ENCODE results near the gene ZFP57. TPM values are rescaled to one million over a fixed set of nuclear protein-coding genes. Genes with fewer than 3 reads are reported as not detected.
A peak's percentile ranks its signal among the peaks of the same experiment; 100 is the strongest.

Gene ZFP57
- total RNA-seq, 4 donors from 2014 or later, result 0.23 to 6.2 (median 1.2) TPM; not detected in 1

GRCh38 chr6:29647927-29648642, 32.9 kb downstream of the ZFP57 start:
- TF ChIP-seq CTCF (IDR thresholded peaks at IDR 0.05) (peak; percentile 27 to 60 (median 38)), POLR2AphosphoS5 (IDR thresholded peaks at IDR 0.05) (no peak)
- no peak overlapping the region for H3K27ac ChIP-seq (replicated peaks in 1 of 4)
- H3K36me3 ChIP-seq, result no peaks in the 10 kb centered on the region
- no peaks in the 10 kb centered on the region for H3K27me3 ChIP-seq
- intact Hi-C loops (cut with DNase I), result no loop called here
- WGBS, result 89% methylated on average over 23 of the region's 23 CpGs
- H3K9me3 ChIP-seq, result no peaks in the 10 kb centered on the region
- H3K4me3 ChIP-seq, result no peak overlapping the region
- H3K4me1 ChIP-seq, result peaks cover 4 to 15% (median 11%) of the 10 kb centered on the region in 4 donors
- DNase-seq (ENCODE audit: extremely low spot score), result no peak

- Histone ChIP-seq H3K27me3 (no peaks in the 10 kb centered on the region), H3K36me3 (no peaks in the 10 kb centered on the region), H3K4me1 (no peaks in the 10 kb centered on the region), H3K9me3 (no peaks in the 10 kb centered on the region), H3K4me3 (no peak overlapping the region), H3K27ac (replicated peaks in 1 of 4) (no peak overlapping the region)
- 50% methylated on average over 3 of the region's 3 CpGs for WGBS
- DNase-seq (ENCODE audit: extremely low spot score), result no peak
- TF ChIP-seq CTCF (IDR thresholded peaks at IDR 0.05), result no peak
- TF ChIP-seq POLR2A (IDR thresholded peaks at IDR 0.05; ENCODE audit: low read depth), result no peak
- intact Hi-C loops (cut with DNase I), result no loop called here
Observed at GRCh38 chr6:29641430-29642148, 39.4 kb downstream of the ZFP57 start.

- Histone ChIP-seq H3K4me1 (peaks cover 4 to 15% (median 9%) of the 10 kb centered on the region in 4 donors), H3K36me3 (no peaks in the 10 kb centered on the region), H3K4me3 (no peak overlapping the region), H3K27ac (replicated peaks in 1 of 4) (no peak overlapping the region), H3K27me3 (no peaks in the 10 kb centered on the region), H3K9me3 (no peaks in the 10 kb centered on the region)
- WGBS, result 85% methylated on average over 9 of the region's 9 CpGs
- intact Hi-C loops (cut with DNase I), result no loop called here
- TF ChIP-seq POLR2AphosphoS5 (IDR thresholded peaks at IDR 0.05) (no peak), EP300 (IDR thresholded peaks at IDR 0.05) (no peak), POLR2A (IDR thresholded peaks at IDR 0.05; ENCODE audit: low read depth) (no peak), CTCF (IDR thresholded peaks at IDR 0.05) (no peak)
- no peak for DNase-seq (ENCODE audit: extremely low spot score)
Observed at GRCh38 chr6:29637247-29637646, 43.7 kb downstream of the ZFP57 start.

- WGBS, result 5% methylated on average over 9 of the region's 9 CpGs
- intact Hi-C loops (cut with DNase I), result no loop called here
- H3K4me3 ChIP-seq, result peak overlapping the region; percentile 73 to 96 (median 86)
- H3K4me1 ChIP-seq, result peaks cover 24 to 48% (median 35%) of the 10 kb centered on the region in 4 donors
- TF ChIP-seq POLR2AphosphoS5 (IDR thresholded peaks at IDR 0.05), result no peak
- TF ChIP-seq CTCF (IDR thresholded peaks at IDR 0.05), result no peak
- TF ChIP-seq POLR2A (IDR thresholded peaks at IDR 0.05; ENCODE audit: low read depth), result no peak
- no peak for TF ChIP-seq EP300 (IDR thresholded peaks at IDR 0.05)
- H3K36me3 ChIP-seq, result peaks cover 0 to 7% (median 0%) of the 10 kb centered on the region in 4 donors
- H3K9me3 ChIP-seq, result no peaks in the 10 kb centered on the region
- DNase-seq (ENCODE audit: extremely low spot score), result no peak
- H3K27me3 ChIP-seq, result no peaks in the 10 kb centered on the region
- peak overlapping the region; percentile 82 to 93 (median 91) for H3K27ac ChIP-seq (replicated peaks in 1 of 4)
Observed at GRCh38 chr6:29633534-29633905, 47.4 kb downstream of the ZFP57 start.

All from esophagus muscularis mucosa (tissue), 4 donors.